ENCODE data around the gene TGIF2. TPM values are rescaled to one million over a fixed set of nuclear protein-coding genes. Genes with fewer than 3 reads are reported as not detected.
A peak's percentile ranks its signal among the peaks of the same experiment; 100 is the strongest.

Gene TGIF2
- total RNA-seq, 1 donor from 2014 or later = 13.4 TPM

GRCh38 chr20:36573798-36574365 is 485 bp downstream of the TGIF2 start:
- no peak for DNase-seq (ENCODE audit: low read depth)
- H3K4me3 ChIP-seq (ENCODE audit: low read depth, low read length) = peak overlapping the region; percentile 84
- no peak for TF ChIP-seq CTCF (conservative IDR thresholded peaks at IDR 0.05; ENCODE audit: low read depth, low read length)

GRCh38 chr20:36574366-36575135 is 1.2 kb downstream of the TGIF2 start:
- no peak for TF ChIP-seq CTCF (conservative IDR thresholded peaks at IDR 0.05; ENCODE audit: low read depth, low read length)
- H3K4me3 ChIP-seq (ENCODE audit: low read depth, low read length) = peak overlapping the region; percentile 84
- no peak for DNase-seq (ENCODE audit: low read depth)

- DNase-seq (ENCODE audit: low read depth) = no peak
- TF ChIP-seq CTCF (conservative IDR thresholded peaks at IDR 0.05; ENCODE audit: low read depth, low read length) = no peak
Observed at GRCh38 chr20:36576081-36576445, 2.7 kb downstream of the TGIF2 start.

GRCh38 chr20:36578356-36579041 is 5.1 kb downstream of the TGIF2 start:
- DNase-seq (ENCODE audit: low read depth) = no peak
- no peak for TF ChIP-seq CTCF (conservative IDR thresholded peaks at IDR 0.05; ENCODE audit: low read depth, low read length)
- H3K4me3 ChIP-seq (ENCODE audit: low read depth, low read length) = no peak overlapping the region

More at GRCh38 chr20:36576081-36576445, 2.7 kb downstream of the TGIF2 start:
- no peak overlapping the region for H3K4me3 ChIP-seq (ENCODE audit: low read depth, low read length)

- peak; percentile 75 for DNase-seq (ENCODE audit: low read depth)
- TF ChIP-seq CTCF (conservative IDR thresholded peaks at IDR 0.05; ENCODE audit: low read depth, low read length) = no peak
Observed at GRCh38 chr20:36579996-36580545, 6.7 kb downstream of the TGIF2 start.

GRCh38 chr20:36582322-36582721 is 8.9 kb downstream of the TGIF2 start:
- no peak for TF ChIP-seq CTCF (conservative IDR thresholded peaks at IDR 0.05; ENCODE audit: low read depth, low read length)
- DNase-seq (ENCODE audit: low read depth) = no peak
- no peak overlapping the region for H3K4me3 ChIP-seq (ENCODE audit: low read depth, low read length)

More at GRCh38 chr20:36579996-36580545, 6.7 kb downstream of the TGIF2 start:
- H3K4me3 ChIP-seq (ENCODE audit: low read depth, low read length) = no peak overlapping the region
